GM23338 (cell line): ENCODE data around the gene EVI5L.

Experiments
- CREB1 ChIP-seq: fragments of 250-450 bp; sonication (Bioruptor Pico); IDR thresholded peaks from 2 replicates; pipeline ENCODE4 v1.5.0; 2020; ENCODE audit warnings: low read depth, mild to moderate bottlenecking, moderate library complexity
- CTCF ChIP-seq, 2 experiments: fragments of 200-600 bp in 1 of 2; sonication (generic) in 1 of 2; conservative IDR thresholded peaks; 2 replicates each; pipeline versions ENCODE4 v1.5.1 to v1.6.1; 2016 to 2017; ENCODE audit warnings: antibody characterized with exemption in 2 of 2, low read depth in 2 of 2, mild to moderate bottlenecking in 2 of 2, moderate library complexity in 1 of 2
- ETS1 ChIP-seq: IDR thresholded peaks from 2 replicates; pipeline ENCODE4 v1.6.1; 2016; ENCODE audit warnings: antibody characterized with exemption
- EZH2 ChIP-seq: fragments of 200-600 bp; sonication (generic); IDR thresholded peaks from one replicate; pipeline ENCODE4 v1.8.0; 2017; ENCODE audit warnings: antibody characterized with exemption, mild to moderate bottlenecking, low read depth; ENCODE audit not compliant: unreplicated experiment
- EZH2phosphoT487 ChIP-seq: fragments of 200-600 bp; sonication (generic); IDR thresholded peaks from one replicate; pipeline ENCODE4 v1.8.1; 2018; ENCODE audit warnings: antibody characterized with exemption; ENCODE audit not compliant: unreplicated experiment
- JUNB ChIP-seq: IDR thresholded peaks from one replicate; pipeline ENCODE4 v1.6.1; 2016; ENCODE audit warnings: antibody characterized with exemption; ENCODE audit not compliant: unreplicated experiment
- NANOG ChIP-seq: IDR thresholded peaks from 2 replicates; pipeline ENCODE4 v1.6.1; 2016; ENCODE audit warnings: antibody characterized with exemption, borderline replicate concordance
- POLR2AphosphoS5 ChIP-seq: IDR thresholded peaks from 2 replicates; pipeline ENCODE4 v1.6.1; 2016; ENCODE audit warnings: antibody characterized with exemption, low read depth
- REST ChIP-seq: IDR thresholded peaks from one replicate; pipeline ENCODE4 v1.6.1; 2018; ENCODE audit warnings: antibody characterized with exemption; ENCODE audit not compliant: unreplicated experiment
- ZNF331 ChIP-seq: fragments of 250-450 bp; sonication (Bioruptor Pico); IDR thresholded peaks from 2 replicates; pipeline ENCODE4 v1.5.0; 2020; ENCODE audit warnings: low read depth, mild to moderate bottlenecking, moderate library complexity

- TF ChIP-seq EZH2, result no peak
- no peak for TF ChIP-seq CTCF (conservative IDR thresholded peaks at IDR 0.05; ENCODE audit: low read depth in 2 of 2)
- no peak for TF ChIP-seq JUNB
- no peak for TF ChIP-seq REST
- TF ChIP-seq EZH2phosphoT487, result no peak
- TF ChIP-seq ZNF331 (CRISPR knock-in tag), result no peak
- no peak for TF ChIP-seq POLR2AphosphoS5
- TF ChIP-seq ETS1, result no peak
- no peak for TF ChIP-seq CREB1 (CRISPR knock-in tag)
- no peak for TF ChIP-seq NANOG
Measured at GRCh38 chr19:7823686-7824301, 6.2 kb upstream of the EVI5L start.
